Esophagus muscularis mucosa (tissue), 3 donors: ENCODE measurements around the gene DIP2C.

ENCODE experiments used
- CTCF ChIP-seq, 3 experiments: fragments of 200-600 bp in 2 of 3; fragments of 450-650 bp in 1 of 3; sonication (generic) in 2 of 3; IDR thresholded peaks; one replicate each; pipeline ENCODE4 v1.5.1; 2017 to 2019; ENCODE audit warnings: antibody characterized with exemption in 3 of 3, mild to moderate bottlenecking in 2 of 3, moderate library complexity in 1 of 3
- POLR2A ChIP-seq: fragments of 450-650 bp; IDR thresholded peaks from one replicate; pipeline ENCODE4 v1.6.1; 2017; ENCODE audit warnings: antibody characterized with exemption, moderate library complexity, mild to moderate bottlenecking, low read depth

GRCh38 chr10:636769-637168 lies 52.7 kb downstream of the DIP2C start:
- TF ChIP-seq CTCF (IDR thresholded peaks at IDR 0.05) (no peak), POLR2A (no peak)
